OCI-LY3 (cell line): ENCODE results near the gene SLC38A2.

Source experiments
- H2AFZ ChIP-seq: fragments of 200-600, 300-600 bp; shearing (Covaris generic); 2 replicates; pipeline ENCODE4 v1.6.0; 2014; ENCODE audit warnings: antibody characterized with exemption, low read depth, low read length
- H3K27ac ChIP-seq: fragments of 200-600, 300-600 bp; sonication (generic); 2 replicates; pipeline ENCODE4 v1.5.1; 2014; ENCODE audit warnings: mild to moderate bottlenecking, low read length, moderate library complexity, mixed read lengths
- H3K27me3 ChIP-seq: fragments of 200-600, 300-600 bp; sonication (generic); 2 replicates; pipeline ENCODE4 v1.6.1; 2014; ENCODE audit warnings: low read depth, low read length, mixed read lengths
- H3K36me3 ChIP-seq: fragments of 200-600, 300-600 bp; sonication (generic); replicated peaks from 2 replicates; pipeline ENCODE3; 2014; ENCODE audit warnings: low read depth, low read length, mixed read lengths
- H3K4me1 ChIP-seq: fragments of 300-600, 200-600 bp; sonication (generic); 2 replicates; pipeline ENCODE4 v1.6.1; 2014; ENCODE audit warnings: low read length, mixed read lengths
- H3K4me2 ChIP-seq: fragments of 200-600, 300-600 bp; sonication (generic); 2 replicates; pipeline ENCODE4 v1.6.1; 2014; ENCODE audit warnings: low read length, mixed read lengths
- H3K4me3 ChIP-seq: fragments of 300-600, 200-600 bp; sonication (generic); 2 replicates; pipeline ENCODE4 v1.5.1; 2014; ENCODE audit warnings: antibody characterized with exemption, mild to moderate bottlenecking, low read length, moderate library complexity
- H3K79me2 ChIP-seq: fragments of 300-600, 200-600 bp; shearing (Covaris generic); 2 replicates; pipeline ENCODE4 v1.6.1; 2014; ENCODE audit warnings: mild to moderate bottlenecking, low read length, mixed read lengths
- H3K9ac ChIP-seq: fragments of 300-600, 200-600 bp; shearing (Covaris generic); 2 replicates; pipeline ENCODE4 v1.6.0; 2014; ENCODE audit warnings: mild to moderate bottlenecking, low read length, moderate library complexity
- H3K9me3 ChIP-seq: fragments of 200-600, 300-600 bp; shearing (Covaris generic); 2 replicates; pipeline ENCODE4 v1.6.1; 2014; ENCODE audit warnings: low read length, mixed read lengths; ENCODE audit not compliant: insufficient read depth
- H4K20me1 ChIP-seq: fragments of 200-600, 300-600 bp; sonication (generic); 2 replicates; pipeline ENCODE4 v1.6.1; 2016; ENCODE audit warnings: low read length, mixed read lengths; ENCODE audit not compliant: insufficient read depth
- EZH2phosphoT487 ChIP-seq: fragments of 200-600 bp; shearing (Covaris generic); IDR thresholded peaks from 2 replicates; pipeline ENCODE4 v1.6.1; 2018; ENCODE audit warnings: antibody characterized with exemption, mixed run types, low read depth
- TF ChIP-seq, protein P1 (sequence below): fragments of 200-600, 300-600 bp; sonication (generic); IDR thresholded peaks from 2 replicates; pipeline ENCODE4 v1.5.1; 2014; ENCODE audit warnings: antibody characterized with exemption, low read length, low read depth

The SLC38A2 gene

DNA sequence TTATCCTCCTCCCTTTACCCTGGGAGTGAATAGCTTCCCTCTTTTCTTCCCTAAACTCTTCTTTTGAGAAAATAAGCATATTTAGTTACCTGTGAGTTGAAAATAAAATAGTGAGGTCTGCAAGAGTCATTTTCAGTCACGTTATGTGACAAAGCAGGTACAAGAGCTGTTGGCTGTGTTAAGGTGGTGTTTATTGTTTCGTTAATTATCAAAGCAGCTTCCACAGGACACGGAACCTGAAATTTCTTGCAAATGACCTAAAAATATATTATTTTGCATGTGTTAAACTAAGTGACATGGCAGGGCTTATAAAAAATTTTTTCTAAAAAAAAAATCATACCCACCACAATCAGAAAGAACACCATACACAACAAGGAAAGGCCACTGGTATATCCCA is 8.3 kb downstream of the SLC38A2 start:
- Histone ChIP-seq H3K4me1 (peaks cover 85% of the 10 kb centered on the region), H3K36me3 (peaks cover 99% of the 10 kb centered on the region), H2AFZ (no peak overlapping the region), H3K9ac (no peak overlapping the region), H3K79me2 (peaks cover 43% of the 10 kb centered on the region), H3K4me3 (no peak overlapping the region), H3K27ac (no peak overlapping the region), H4K20me1 (peaks cover 98% of the 10 kb centered on the region), H3K9me3 (no peaks in the 10 kb centered on the region), H3K27me3 (no peaks in the 10 kb centered on the region), H3K4me2 (no peak overlapping the region)
- TF ChIP-seq, protein P1, sequence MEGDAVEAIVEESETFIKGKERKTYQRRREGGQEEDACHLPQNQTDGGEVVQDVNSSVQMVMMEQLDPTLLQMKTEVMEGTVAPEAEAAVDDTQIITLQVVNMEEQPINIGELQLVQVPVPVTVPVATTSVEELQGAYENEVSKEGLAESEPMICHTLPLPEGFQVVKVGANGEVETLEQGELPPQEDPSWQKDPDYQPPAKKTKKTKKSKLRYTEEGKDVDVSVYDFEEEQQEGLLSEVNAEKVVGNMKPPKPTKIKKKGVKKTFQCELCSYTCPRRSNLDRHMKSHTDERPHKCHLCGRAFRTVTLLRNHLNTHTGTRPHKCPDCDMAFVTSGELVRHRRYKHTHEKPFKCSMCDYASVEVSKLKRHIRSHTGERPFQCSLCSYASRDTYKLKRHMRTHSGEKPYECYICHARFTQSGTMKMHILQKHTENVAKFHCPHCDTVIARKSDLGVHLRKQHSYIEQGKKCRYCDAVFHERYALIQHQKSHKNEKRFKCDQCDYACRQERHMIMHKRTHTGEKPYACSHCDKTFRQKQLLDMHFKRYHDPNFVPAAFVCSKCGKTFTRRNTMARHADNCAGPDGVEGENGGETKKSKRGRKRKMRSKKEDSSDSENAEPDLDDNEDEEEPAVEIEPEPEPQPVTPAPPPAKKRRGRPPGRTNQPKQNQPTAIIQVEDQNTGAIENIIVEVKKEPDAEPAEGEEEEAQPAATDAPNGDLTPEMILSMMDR = no peak
- no peak for TF ChIP-seq EZH2phosphoT487

DNA sequence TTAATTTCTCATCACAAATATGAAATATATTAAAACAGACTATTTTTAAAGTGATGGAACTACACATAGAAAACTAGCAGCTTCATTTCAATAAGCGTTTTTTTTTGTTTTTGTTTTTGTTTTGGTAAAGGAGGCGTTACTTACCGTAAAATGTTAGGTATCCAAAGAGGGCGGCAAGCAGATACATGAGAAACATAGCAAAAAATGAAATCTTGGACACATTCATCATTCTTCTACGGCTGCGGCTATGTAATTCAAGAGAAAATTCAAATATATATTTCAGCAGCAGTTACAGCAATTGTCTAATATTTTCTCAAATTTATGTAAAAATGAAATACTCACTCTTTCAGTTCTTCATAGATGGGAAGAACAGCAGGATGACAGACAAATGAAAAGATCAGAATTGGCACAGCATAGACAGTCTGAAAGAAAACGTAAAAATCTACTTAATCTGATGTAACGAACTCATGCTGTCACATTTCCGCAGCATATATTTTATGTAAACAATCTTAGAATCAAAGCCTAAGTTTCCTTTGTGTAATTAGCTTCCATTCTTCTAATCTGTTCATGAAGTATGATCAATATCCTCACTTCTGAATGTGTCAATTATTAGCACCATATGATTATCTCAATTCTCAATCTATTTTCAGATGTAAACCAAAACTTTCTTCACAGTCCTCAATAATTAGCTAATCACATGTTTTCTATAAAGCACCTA is 8.8 kb downstream of the SLC38A2 start:
- no peak for TF ChIP-seq EZH2phosphoT487
- Histone ChIP-seq H3K4me1 (peaks cover 79% of the 10 kb centered on the region), H4K20me1 (peaks cover 98% of the 10 kb centered on the region), H3K4me2 (no peak overlapping the region), H2AFZ (no peak overlapping the region), H3K27ac (no peak overlapping the region), H3K36me3 (peaks cover 99% of the 10 kb centered on the region), H3K9ac (no peak overlapping the region), H3K4me3 (no peak overlapping the region), H3K27me3 (no peaks in the 10 kb centered on the region), H3K79me2 (peaks cover 37% of the 10 kb centered on the region), H3K9me3 (no peaks in the 10 kb centered on the region)

DNA sequence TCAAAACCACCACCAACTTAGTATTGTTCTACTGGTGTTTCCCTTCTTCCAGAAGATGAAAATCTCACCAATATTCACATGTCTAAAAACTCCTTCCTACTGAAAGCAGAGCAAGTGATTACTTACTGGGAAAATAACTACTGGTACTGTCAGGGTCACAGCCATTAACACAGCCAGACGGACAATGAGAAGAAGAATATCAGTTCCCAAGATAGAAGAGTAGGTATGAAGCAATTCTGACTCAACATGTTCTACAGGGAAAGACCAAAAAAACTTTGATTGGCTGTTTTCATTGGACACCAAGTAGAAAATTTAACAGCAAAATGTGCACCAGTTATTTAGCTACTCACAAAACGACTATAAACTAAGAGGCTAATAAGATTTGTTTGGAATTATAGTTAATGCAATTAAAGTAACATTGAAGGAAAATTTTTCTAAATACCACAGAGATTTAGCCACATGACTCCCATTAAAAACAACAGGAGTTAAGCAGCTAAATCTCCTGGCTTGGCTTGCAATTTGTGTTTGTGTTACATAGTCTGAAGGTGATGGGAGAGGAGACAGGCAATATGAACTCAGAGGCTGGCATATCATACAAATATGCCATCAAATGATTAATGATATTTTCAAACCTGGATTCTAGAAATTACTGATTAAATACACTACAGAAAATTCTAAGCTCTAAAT is 9.5 kb downstream of the SLC38A2 start:
- H3K27me3 ChIP-seq = no peaks in the 10 kb centered on the region
- no peaks in the 10 kb centered on the region for H3K9me3 ChIP-seq
- peaks cover 98% of the 10 kb centered on the region for H4K20me1 ChIP-seq
- H3K4me1 ChIP-seq = peaks cover 72% of the 10 kb centered on the region
- peaks cover 97% of the 10 kb centered on the region for H3K36me3 ChIP-seq
- H3K4me3 ChIP-seq = no peak overlapping the region
- peaks cover 30% of the 10 kb centered on the region for H3K79me2 ChIP-seq
- no peak overlapping the region for H3K9ac ChIP-seq
- H2AFZ ChIP-seq = no peak overlapping the region
- H3K27ac ChIP-seq = no peak overlapping the region
- no peak overlapping the region for H3K4me2 ChIP-seq
- TF ChIP-seq EZH2phosphoT487 = no peak
- TF ChIP-seq, protein P1 = no peak

DNA sequence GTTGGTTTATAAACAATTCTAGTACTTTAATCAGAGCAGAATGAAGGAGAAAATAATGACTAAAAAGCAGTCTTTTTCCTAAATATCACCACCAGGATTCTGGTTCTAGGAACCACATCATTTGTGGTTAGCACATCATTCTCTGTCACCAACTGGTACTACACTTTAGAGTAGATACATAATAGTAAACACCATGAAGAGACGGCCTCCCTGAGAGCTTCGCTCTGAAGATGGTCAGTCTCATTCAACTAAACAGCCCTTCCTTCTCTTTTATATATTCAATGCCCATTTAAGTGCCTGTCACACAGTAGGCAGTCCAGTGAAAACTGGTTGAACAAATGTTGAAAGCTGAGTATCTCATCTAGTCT is 10.9 kb downstream of the SLC38A2 start:
- Histone ChIP-seq H3K27ac (peak overlapping the region; percentile 17), H4K20me1 (peaks cover 94% of the 10 kb centered on the region), H3K36me3 (peaks cover 88% of the 10 kb centered on the region), H3K9ac (no peak overlapping the region), H3K9me3 (no peaks in the 10 kb centered on the region), H3K4me1 (peaks cover 58% of the 10 kb centered on the region), H3K4me3 (no peak overlapping the region), H2AFZ (no peak overlapping the region), H3K27me3 (no peaks in the 10 kb centered on the region), H3K4me2 (peak overlapping the region; percentile 27; the same call in 1 of the 2 replicates), H3K79me2 (peaks cover 16% of the 10 kb centered on the region)
- TF ChIP-seq, protein P1 = no peak
- no peak for TF ChIP-seq EZH2phosphoT487
